GM23248 (cell line): Measurements from ENCODE around the gene GRAMD1B.

Source experiments
- EZH2 ChIP-seq: fragments of 200-600 bp; sonication (generic); IDR thresholded peaks from 2 replicates; pipeline ENCODE4 v1.6.1; 2018; ENCODE audit warnings: antibody characterized with exemption, mild to moderate bottlenecking; ENCODE audit not compliant: insufficient read depth, poor library complexity, severe bottlenecking
- EZH2phosphoT487 ChIP-seq: fragments of 200-600 bp; sonication (generic); IDR thresholded peaks from 2 replicates; pipeline ENCODE4 v1.6.1; 2018; ENCODE audit warnings: antibody characterized with exemption, moderate library complexity, mild to moderate bottlenecking, low read depth; ENCODE audit not compliant: insufficient read depth

DNA sequence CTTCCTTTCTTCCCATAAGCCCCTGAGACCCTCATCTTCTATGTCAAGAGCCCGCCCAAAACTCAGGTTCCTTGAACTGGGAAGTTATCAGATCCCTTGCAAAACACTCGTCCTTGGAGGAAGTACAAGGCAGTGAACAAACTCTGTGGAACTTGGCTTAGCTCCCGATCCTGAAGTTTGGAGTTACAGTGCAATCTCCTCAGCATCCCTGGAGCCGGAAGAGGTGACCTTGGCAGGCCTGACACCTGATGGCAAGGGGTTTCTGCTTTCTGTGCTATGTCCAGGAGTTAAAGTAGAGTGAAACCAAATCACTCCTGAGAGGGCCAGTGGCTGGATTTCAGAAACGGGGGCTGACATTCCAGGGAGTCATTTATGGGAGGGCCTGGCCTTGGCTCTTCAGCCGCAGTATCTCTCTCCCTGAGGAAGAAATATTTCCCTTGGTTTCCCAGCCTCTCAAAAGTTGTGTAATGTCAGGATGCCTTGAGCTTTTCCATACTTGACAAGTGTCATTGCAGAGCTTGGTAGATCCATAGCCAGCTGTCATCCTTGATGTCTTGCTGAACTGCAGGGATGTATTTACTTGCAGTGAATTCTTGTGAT is 1.9 kb upstream of the GRAMD1B start:
- TF ChIP-seq EZH2 (no peak), EZH2phosphoT487 (no peak)
